ENCODE results near the gene LDLRAD2.

The LDLRAD2 gene

DNA sequence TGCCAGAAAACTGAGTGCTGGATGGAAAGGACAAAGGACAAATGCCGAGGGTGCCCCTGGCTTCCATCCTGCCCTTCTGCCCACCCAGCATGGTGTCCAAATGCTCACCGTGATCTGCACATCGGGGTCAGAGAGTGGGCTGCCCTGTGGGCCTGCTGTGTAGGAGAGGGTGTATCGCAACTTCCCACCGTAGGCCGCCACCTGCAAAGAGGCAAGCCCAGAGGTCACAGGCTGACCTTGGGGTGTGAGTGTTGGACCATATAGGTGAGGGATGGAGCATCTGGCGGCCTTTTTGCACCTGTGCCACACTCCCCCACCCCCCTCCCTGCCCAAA lies 53.5 kb downstream of the LDLRAD2 start:
- DNase-seq: no peak

DNA sequence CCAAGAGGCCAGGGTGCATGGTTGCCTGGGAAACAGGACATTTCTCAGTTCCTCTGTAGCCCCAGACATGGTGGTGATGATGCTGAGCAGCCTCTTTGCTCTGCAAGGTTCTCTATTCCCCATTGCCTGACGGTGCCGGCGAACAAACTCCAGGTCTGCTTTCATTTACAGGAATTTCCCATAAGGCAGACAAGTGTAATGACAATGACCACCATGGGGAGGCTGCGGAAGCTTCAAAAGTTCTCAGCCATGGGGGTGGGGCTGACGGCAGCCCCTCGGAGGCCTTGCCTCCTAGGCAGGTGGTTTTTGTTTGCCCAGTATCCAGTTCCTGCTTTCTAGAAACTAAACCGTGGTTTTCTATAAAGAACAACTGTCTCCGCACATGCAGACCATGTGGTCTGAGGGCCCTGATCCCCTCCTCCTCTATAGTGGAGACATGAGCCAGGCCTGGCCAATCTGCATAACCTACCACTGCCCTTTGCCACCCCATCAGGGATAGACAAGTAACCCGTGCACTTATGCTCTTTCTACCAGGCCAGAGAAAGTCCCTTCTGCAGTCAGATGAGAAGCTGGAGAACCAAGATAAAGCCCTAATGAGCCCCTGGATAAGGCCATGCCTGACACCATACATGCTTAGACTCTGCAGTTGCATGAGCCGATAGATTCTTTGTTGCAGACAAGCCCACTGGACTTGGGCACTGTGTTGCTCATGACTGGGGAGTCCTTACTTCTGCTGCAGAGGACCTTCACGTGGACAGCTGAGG lies 54.1 kb downstream of the LDLRAD2 start:
- DNase-seq: no peak

DNA sequence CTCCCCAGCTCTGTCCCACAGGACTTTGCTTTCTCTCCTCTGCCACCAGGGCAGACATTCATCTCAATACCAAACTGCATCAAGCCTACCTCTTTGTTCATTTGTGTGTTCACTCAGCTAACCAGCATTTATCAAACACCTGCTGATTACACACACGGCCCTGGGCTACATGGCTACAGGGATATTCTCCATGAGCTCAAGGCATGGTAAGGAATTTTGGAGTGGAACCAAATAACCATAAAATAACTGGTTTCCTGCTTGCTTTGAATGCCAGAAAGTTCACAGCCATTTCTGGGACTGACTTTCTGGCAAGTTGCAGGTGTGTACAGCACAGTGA lies 54.6 kb downstream of the LDLRAD2 start:
- no peak for DNase-seq

DNA sequence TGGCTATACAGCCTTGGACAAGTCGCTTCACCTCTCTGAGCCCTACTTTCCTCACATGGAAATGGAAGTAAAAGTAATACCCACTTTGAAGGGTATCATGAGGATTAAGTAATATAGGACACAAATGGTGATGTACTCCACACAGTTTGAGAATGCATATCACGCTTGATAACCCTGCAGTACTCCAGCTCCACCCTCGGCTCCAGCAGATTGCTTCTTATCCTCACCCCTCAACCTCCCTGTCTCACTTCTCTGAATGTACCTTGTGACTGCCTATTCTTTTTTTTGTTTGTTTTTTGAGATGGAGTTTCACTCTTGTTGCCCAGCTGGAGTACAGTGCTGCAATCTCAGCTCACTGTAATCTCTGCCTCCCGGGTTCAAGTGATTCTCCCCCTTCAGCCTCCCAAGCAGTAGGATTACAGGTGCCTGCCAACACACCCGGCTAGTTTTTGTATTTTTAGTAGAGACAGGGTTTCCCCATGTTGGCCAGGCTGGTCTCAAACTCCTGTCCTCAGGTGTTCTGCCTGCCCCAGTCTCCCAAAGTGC lies 55.5 kb downstream of the LDLRAD2 start:
- DNase-seq: no peak

- DNase-seq: no peak
Observed at GRCh38 chr1:21868482-21868881, 56.4 kb downstream of the LDLRAD2 start.

GRCh38 chr1:21868941-21869454 lies 56.9 kb downstream of the LDLRAD2 start:
- DNase-seq: no peak

GRCh38 chr1:21869620-21870121 lies 57.6 kb downstream of the LDLRAD2 start:
- no peak for DNase-seq

DNA sequence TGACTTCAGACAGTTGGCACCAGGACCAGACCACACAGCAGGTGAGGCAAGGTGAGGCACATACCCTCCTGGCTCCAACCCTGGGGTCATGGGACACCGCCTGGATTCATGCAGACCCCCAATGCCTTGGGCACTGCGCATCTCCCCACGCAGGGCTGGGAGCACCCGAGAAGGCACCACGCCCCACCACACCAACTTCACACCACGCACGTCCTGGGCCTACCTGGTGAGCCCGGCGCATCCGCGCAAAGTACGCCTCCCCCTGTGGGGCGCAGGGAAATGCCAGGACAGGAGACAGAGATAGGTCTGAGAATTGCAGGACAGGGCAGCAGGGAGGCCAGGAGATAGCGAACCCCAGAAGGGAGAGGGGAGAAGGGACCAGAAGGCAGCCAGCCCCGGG lies 58.5 kb downstream of the LDLRAD2 start:
- no peak for DNase-seq

DNA sequence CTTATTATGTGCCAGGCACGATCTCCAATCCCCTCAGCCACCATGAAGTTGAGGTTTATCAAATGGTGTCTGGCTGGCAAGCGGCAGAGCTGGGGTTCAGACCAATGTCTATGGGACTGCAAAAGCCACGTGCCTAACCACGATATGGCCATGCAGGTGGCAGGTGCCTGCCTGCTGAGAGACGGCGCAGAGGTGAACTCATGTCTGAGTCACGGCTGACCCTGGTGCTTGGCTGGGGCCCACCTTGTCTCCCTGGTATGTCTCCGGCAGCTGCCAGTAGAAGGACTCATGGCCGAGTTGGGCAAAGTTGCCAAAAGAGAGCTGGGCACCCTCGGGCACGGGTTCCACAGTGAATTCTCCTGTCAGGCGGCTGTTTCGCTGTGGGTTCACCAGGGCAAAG lies 59.9 kb downstream of the LDLRAD2 start:
- no peak for DNase-seq

GRCh38 chr1:21872445-21873079 lies 60.5 kb downstream of the LDLRAD2 start:
- no peak for DNase-seq

DNA sequence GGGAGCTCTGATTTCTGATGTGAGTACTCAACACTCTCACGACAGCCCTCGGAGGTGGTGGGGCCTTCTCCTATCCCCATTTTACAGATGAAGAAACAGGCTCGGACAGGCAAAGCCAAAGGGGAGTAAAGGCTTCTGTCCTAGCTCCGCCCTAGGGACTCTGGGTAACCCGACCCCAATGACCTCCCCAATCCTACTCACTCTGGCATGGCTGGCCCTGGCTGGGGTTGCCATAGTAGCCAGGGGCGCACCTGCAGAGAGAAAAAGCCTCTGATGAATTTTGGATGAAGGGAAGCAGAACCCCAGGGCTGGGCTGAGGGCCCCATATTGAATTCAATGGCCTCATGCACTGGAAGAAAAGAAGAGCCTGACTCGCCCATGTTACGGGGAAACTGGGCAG lies 61.1 kb downstream of the LDLRAD2 start:
- DNase-seq: no peak

DNA sequence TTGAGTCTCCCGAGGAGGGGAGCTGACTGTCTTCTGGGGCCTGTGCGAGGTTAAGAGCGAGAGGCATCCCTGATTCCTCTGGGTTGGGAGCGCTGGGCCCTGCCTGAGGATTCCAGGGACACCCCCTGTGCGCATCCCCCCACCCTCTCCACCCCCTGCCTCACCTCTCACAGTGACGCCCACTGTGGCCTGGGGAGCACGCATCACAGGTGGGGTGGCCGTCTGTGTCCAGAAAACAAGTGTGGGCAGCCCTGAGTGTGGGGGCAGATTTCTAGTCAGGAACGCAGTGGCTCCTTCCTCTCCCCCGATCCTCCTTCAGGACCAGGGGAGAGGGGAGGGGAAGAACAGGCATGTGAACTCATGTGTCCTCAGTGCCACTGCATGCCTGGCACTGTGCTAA lies 61.7 kb downstream of the LDLRAD2 start:
- DNase-seq: no peak

DNA sequence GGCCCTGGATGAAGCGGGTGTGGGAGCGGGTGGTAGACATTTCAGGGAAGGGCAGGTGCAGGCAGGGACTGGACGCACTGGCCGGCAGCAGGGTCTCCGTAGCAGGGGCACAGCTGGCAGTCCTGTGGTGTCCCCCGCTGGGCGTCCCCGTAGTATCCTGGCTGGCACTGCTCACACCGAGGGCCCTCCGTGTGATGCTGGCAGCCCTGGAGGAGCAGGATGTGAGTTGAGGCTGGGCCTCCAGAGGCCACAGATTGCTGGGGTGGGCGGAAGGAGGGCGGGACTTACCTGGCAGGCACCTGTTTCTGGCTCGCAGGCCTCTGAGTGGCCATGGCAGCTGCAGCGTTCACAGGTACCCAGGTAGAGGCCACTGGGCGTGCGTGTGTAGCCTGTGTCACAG lies 62.3 kb downstream of the LDLRAD2 start:
- no peak for DNase-seq
